A204.1 (cell line): ENCODE results near the gene CYP39A1.

Source experiments
- FAIRE-seq: peaks from 2 replicates; lab custom pipeline; 2012; peaks lifted over from hg19 to GRCh38; lab: Jason Lieb, UNC

Gene CYP39A1

GRCh38 chr6:46590765-46591164 lies 61.9 kb downstream of the CYP39A1 start:
- no peak for FAIRE-seq

- FAIRE-seq = no peak
Observed at GRCh38 chr6:46586906-46587305, 65.7 kb downstream of the CYP39A1 start.

DNA sequence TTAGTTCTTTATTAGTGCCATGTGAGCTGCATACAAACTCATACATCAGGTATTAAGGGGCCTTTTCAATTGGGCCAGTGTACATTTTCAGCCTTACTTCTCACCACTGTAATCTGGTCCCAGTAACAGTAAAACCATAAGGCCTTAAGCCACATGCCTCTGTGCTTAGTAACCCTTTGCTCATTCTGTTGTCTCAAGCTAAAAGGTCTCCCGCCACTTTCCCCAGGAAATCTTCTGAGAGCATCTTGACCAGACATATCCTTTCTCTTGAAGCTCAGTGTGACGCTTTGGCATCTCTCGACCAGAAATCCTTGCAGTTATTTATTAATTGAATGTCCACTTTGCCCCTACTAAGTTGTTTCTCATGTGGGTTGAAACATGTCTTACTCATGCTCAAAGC lies 68.0 kb downstream of the CYP39A1 start:
- no peak for FAIRE-seq

- FAIRE-seq = no peak
Observed at GRCh38 chr6:46583721-46584120, 68.9 kb downstream of the CYP39A1 start.

DNA sequence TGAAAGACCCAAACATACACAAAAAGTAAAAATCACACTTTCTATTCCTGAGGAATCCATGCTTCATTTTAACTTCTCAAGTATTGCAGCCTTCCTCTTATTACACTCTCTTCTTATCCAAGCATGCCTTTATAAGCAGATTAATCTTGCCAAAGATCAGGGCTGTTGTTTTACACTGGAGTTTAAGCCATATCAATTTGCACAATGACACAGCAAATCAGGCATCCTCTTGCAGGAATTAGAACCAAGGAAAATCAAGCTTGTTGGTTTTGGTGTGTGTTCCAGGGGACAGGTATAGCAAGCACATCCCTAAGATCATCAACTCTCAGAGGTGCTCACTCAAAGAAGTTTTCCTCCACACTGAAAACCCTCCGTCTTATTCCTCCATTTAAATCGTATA lies 69.5 kb downstream of the CYP39A1 start:
- FAIRE-seq = no peak

GRCh38 chr6:46581459-46582177 lies 71.0 kb downstream of the CYP39A1 start:
- no peak for FAIRE-seq

DNA sequence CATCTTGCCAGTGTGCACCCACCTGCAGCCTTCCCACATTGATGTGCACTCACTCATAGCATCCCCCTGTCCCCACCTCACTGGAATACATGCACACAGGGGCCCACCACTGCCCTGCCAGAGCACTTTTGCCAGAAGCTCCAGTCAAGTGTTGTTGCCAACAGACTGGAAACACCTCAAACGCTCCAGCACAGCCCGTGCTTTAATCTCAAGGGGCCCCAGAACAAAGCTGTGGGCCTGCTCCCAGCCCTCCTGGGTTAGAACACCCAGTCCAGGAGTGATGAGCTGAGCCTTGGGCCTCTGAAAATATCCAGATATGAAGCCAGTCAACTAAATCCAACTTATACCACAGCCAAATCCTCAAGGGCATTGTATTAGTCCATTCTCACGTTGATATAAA lies 77.1 kb downstream of the CYP39A1 start:
- FAIRE-seq = no peak

DNA sequence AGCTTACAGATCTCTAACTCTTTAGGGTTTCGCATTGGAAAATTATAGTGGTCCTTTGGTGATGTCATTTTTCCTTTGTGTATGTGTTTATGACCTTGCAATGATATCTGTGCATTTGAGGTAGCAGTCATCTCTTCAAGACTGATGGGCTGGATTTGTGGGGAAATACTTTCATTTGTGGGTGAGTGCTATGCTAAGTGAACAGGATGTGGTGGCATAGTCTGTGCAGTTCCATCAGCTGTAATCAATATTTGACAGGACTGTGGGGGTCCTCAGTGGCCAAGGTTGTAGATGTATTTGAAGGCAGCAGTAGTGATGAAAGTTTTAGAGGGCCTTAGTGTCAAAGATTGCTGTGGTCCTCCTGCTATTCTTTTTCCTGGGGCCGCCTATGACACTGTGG lies 79.5 kb downstream of the CYP39A1 start:
- no peak for FAIRE-seq

DNA sequence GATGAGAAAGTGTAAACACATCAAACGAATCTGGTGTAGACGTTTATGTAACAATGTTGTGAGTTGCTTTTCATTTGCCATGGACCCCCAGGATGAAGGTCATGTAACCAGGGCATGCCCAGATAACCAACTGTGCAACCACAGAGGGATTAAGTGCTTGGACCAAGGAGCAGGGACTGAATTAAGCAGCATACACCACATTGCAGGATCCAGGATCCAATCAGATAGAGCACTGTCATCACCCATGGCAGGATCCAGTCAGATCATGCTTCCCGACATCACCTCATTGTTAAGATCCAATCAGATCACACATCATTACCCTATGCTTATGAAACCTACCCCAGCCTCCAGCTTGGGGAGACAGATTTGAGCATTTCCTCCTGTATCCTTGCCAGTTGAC lies 87.1 kb downstream of the CYP39A1 start:
- FAIRE-seq = no peak

GRCh38 chr6:46563924-46564323 lies 88.7 kb downstream of the CYP39A1 start:
- FAIRE-seq = no peak

DNA sequence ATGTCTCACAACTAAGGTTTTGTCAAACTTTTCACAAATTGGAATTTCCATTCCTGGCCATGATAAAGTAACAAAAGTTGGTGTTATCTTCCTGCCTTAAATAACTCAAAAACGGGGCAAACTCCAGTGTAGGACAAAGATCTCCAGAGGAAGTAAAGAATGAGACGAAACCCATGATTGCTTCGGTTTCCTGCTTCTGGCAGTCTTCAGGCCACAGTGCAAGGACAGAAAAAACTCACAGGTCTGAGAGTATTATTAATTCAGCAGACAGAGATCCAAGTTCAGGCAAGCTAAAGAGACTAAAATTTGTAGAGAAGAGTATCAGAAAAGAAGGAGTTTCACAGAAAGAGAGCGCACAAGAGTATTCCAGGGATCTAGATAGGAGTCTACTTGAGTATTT lies 96.6 kb downstream of the CYP39A1 start:
- no peak for FAIRE-seq

- FAIRE-seq = no peak
Observed at GRCh38 chr6:46555129-46555528, 97.5 kb downstream of the CYP39A1 start.

DNA sequence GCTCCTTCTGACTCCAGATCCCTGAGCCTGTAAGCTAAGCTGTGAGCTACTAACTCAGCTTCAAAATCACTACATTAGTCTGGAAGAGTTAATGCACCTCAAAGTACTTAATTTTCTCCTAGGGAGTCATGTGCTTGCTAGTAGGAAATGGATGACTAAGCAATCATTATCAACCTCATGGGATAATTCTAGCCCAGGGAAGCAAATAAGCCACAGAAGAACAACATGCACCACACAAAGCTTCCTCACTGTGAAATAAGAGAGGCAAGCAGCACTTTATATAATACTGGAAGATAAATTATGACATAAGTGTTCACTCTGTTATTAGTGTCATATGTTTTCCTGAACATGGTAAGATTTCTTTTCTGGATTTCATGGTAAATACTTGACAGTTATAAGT lies 103.5 kb downstream of the CYP39A1 start:
- FAIRE-seq = no peak

DNA sequence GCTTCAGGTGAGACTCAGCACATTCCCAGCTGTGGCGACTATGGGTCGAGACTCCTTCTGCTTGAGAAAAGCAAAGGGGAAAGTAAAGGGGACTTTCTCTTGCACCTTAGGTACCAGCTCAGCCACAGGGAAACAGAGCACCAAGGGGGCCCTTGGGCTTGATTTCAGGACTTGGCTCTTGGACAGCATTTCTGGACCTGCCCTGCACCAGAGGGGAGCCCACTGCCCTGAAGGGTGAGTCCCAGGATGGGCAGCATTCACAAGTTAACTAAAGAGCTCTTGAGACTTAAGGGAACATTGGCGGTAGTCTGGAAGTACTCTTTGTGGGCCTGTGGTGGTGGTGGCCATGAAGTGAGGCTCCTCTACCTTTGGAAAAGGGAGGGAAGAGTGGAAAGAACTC lies 111.1 kb downstream of the CYP39A1 start:
- no peak for FAIRE-seq

DNA sequence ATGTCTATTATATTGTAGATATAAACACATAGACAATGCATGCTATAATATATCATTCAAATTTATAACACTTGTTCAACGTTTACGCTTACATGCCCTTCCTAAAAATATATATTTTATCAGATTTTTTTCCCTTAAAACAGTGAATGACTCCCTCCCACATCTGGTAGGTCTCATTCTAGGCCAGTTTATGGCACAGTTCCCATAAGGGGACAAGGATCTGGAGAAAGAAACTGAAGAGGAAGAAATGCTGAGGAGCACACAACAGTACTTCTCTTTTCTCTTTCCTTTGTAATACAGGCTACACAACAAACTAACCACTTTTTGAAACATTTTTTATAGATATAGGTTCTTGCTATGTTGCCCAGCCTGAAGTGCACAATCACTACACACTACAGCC lies 112.8 kb downstream of the CYP39A1 start:
- FAIRE-seq = no peak

GRCh38 chr6:46538800-46539480 lies 113.7 kb downstream of the CYP39A1 start:
- no peak for FAIRE-seq

- no peak for FAIRE-seq
Observed at GRCh38 chr6:46530896-46531295, 121.7 kb downstream of the CYP39A1 start.

GRCh38 chr6:46528961-46529750 lies 123.5 kb downstream of the CYP39A1 start:
- no peak for FAIRE-seq

DNA sequence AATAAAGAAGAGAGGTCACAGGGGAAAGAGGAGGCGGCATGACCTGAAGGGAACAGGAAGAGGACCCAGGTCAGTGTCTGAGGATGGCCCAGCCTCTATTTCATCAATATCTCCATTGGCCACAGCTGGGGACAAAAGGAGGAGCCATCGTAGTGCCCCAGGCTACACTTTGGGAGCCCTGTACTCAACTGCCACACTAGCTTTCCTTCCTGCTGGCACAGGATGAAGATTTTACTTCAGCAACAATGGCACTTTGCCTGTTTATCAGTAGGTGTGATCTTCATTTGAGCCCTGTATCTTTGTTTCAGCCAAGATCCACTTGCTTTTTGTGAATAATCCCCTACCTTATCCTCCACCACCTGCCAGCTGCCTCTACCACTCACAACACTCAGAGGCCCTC lies 126.0 kb downstream of the CYP39A1 start:
- no peak for FAIRE-seq

- FAIRE-seq = no peak
Observed at GRCh38 chr6:46525583-46525982, 127.0 kb downstream of the CYP39A1 start.

GRCh38 chr6:46521464-46521971 lies 131.1 kb downstream of the CYP39A1 start:
- FAIRE-seq = no peak

DNA sequence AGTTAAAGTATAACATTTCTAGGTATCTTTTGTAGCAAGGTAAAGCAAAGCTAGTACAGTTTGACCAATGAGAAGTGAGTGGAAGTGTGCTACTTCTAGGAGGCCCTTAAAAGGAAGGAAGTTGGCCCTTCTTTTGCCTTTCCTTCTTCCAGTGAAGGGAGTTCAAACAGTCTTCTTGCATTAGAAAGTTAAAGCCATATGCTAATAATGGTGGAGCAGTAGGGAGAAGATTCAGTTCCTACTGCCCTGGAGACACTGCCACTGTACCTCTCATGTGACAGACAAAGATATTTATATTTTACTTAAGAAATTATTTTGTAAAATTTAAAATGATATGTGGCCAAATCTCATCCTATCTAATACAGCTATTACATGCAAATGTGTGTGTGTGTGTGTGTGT lies 135.4 kb downstream of the CYP39A1 start:
- FAIRE-seq = no peak

DNA sequence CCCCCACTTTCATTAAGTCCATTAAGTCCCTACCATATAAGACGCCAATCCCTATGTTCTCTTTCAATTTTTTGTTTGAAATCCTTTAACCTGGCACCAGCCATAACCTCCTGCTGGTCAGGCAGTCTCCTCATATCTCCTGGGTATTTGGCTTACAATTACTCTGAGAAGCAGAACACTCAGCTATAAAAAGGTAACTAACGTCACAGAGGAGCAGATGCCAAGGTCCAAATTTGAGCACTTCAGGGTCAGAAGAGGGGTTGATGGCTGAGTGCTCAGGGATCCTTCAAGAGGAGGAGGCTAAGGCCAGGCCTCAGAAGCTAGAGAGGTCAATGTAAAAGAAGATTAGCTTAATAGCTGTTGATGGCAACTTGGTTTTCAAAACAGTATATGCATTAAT lies 139.1 kb downstream of the CYP39A1 start:
- no peak for FAIRE-seq
